Endothelial cell of umbilical vein (primary cell): ENCODE results near the gene PDX1. TPM values are rescaled to one million over a fixed set of nuclear protein-coding genes. Genes with fewer than 3 reads are reported as not detected.

Source experiments
- BruUV-seq: library from RNA; stranded (reverse); fragments of 400-500 nt; replicated peaks from 2 replicates; lab custom pipeline; 2021; lab: Mats Ljungman, UMichigan
- CTCF ChIA-PET: fragments of 300-600, 350-600 bp; sonication (Branson Sonifier 250); formaldehyde crosslinking; loops from one replicate; lab custom pipeline; 2021; ENCODE audit warnings: antibody characterized with exemption, inconsistent platforms; lab: Charles Lee
- POLR2A ChIA-PET: fragments of 300-600, 350-600 bp; sonication (Branson Sonifier 250); formaldehyde crosslinking; loops from one replicate; lab custom pipeline; 2021; ENCODE audit warnings: antibody characterized with exemption, inconsistent platforms; lab: Charles Lee
- DNase-seq: peaks from one replicate; pipeline ENCODE4 v3.0.0-alpha.2; 2011; ENCODE audit warnings: low read depth, low spot score
- FAIRE-seq: peaks from 2 replicates; lab custom pipeline; 2011; peaks lifted over from hg19 to GRCh38; lab: Jason Lieb, UNC
- H2AFZ ChIP-seq: 2 replicates; pipeline ENCODE4 v1.6.0; 2012; ENCODE audit warnings: low read depth, low read length, control low read depth, inconsistent platforms
- H3K27ac ChIP-seq: 2 replicates; pipeline ENCODE4 v1.5.1; 2011; ENCODE audit warnings: low read depth, mild to moderate bottlenecking, control low read depth, low read length, moderate library complexity; ENCODE audit not compliant: insufficient read depth
- H3K27me3 ChIP-seq, 2 experiments: 2 replicates each; pipeline versions ENCODE4 v1.6.0 to v1.6.1; 2011; ENCODE audit warnings: low read length in 2 of 2, mixed read lengths in 1 of 2; ENCODE audit not compliant: control insufficient read depth in 2 of 2, insufficient read depth in 2 of 2
- H3K36me3 ChIP-seq, 2 experiments: 2 replicates in 1 of 2; 3 replicates in 1 of 2; pipeline ENCODE4 v1.5.1; 2011; ENCODE audit warnings: low read length in 2 of 2, mild to moderate bottlenecking in 1 of 2, moderate library complexity in 1 of 2; ENCODE audit not compliant: control insufficient read depth in 2 of 2, insufficient read depth in 2 of 2; ENCODE audit errors: extremely low read depth in 1 of 2
- H3K4me1 ChIP-seq: 3 replicates; pipeline ENCODE4 v1.5.1; 2011; ENCODE audit warnings: mild to moderate bottlenecking, low read length; ENCODE audit not compliant: control insufficient read depth, insufficient read depth; ENCODE audit errors: extremely low read depth
- H3K4me2 ChIP-seq: 2 replicates; pipeline ENCODE4 v1.6.1; 2011; ENCODE audit warnings: low read length, control low read depth, mixed read lengths; ENCODE audit not compliant: insufficient read depth
- H3K4me3 ChIP-seq, 3 experiments: fragments of 200-600 bp in 1 of 3; sonication (generic), shearing (Covaris generic) in 1 of 3; replicated peaks in 1 of 3; 2 replicates each; pipeline ENCODE4 v1.5.1; 2011 to 2016; ENCODE audit warnings: control low read depth in 3 of 3, low read length in 3 of 3, mild to moderate bottlenecking in 2 of 3, inconsistent platforms in 1 of 3, low read depth in 1 of 3, moderate library complexity in 1 of 3; ENCODE audit not compliant: insufficient read depth in 1 of 3
- H3K79me2 ChIP-seq: 2 replicates; pipeline ENCODE4 v1.6.0; 2012; ENCODE audit warnings: low read length, inconsistent platforms; ENCODE audit not compliant: control insufficient read depth, insufficient read depth
- H3K9ac ChIP-seq: replicated peaks from 2 replicates; pipeline ENCODE3; 2011; ENCODE audit warnings: low read length, control low read depth; ENCODE audit not compliant: insufficient read depth; ENCODE audit errors: extremely low read depth
- H3K9me1 ChIP-seq: replicated peaks from 3 replicates; pipeline ENCODE4 v1.6.0; 2011; ENCODE audit warnings: mild to moderate bottlenecking, low read length; ENCODE audit not compliant: control insufficient read depth, insufficient read depth; ENCODE audit errors: extremely low read depth
- H3K9me3 ChIP-seq: replicated peaks from 2 replicates; pipeline ENCODE4 v1.5.1; 2012; ENCODE audit warnings: low read length, inconsistent platforms; ENCODE audit not compliant: control insufficient read depth, insufficient read depth
- H4K20me1 ChIP-seq: replicated peaks from 2 replicates; pipeline ENCODE3; 2011; ENCODE audit warnings: mild to moderate bottlenecking, low read length; ENCODE audit not compliant: control insufficient read depth, insufficient read depth; ENCODE audit errors: extremely low read depth
- CTCF ChIP-seq, 2 donors: IDR thresholded peaks; 1 replicate in 1 of 2; 2 replicates in 1 of 2; pipeline ENCODE4 v1.5.1; 2011; ENCODE audit warnings: low read length in 2 of 2, mild to moderate bottlenecking in 2 of 2, moderate library complexity in 2 of 2, control low read depth in 1 of 2, inconsistent platforms in 1 of 2, low read depth in 1 of 2; ENCODE audit not compliant: insufficient read depth in 1 of 2; ENCODE audit errors: extremely low read depth in 1 of 2
- EZH2 ChIP-seq: IDR thresholded peaks from 2 replicates; pipeline ENCODE4 v1.6.1; 2012; ENCODE audit warnings: borderline replicate concordance, low read depth, mild to moderate bottlenecking, moderate library complexity, low read length, inconsistent platforms; ENCODE audit not compliant: severe bottlenecking
- FOS ChIP-seq: IDR thresholded peaks from 2 replicates; pipeline ENCODE4 v1.6.1; 2011; ENCODE audit warnings: mild to moderate bottlenecking, low read length, moderate library complexity, borderline replicate concordance; ENCODE audit not compliant: insufficient read depth
- GATA2 ChIP-seq: IDR thresholded peaks from 2 replicates; pipeline ENCODE4 v1.7.0; 2011; ENCODE audit warnings: low read depth, mild to moderate bottlenecking, moderate library complexity, mixed read lengths, low read length; ENCODE audit not compliant: insufficient read length, insufficient read depth
- JUN ChIP-seq: IDR thresholded peaks from 2 replicates; pipeline ENCODE4 v1.6.1; 2011; ENCODE audit warnings: borderline replicate concordance, low read depth; ENCODE audit not compliant: insufficient read length, insufficient read depth
- MAX ChIP-seq: IDR thresholded peaks from 2 replicates; pipeline ENCODE4 v1.6.1; 2011; ENCODE audit not compliant: insufficient read depth, insufficient read length
- MYC ChIP-seq: IDR thresholded peaks from one replicate; pipeline ENCODE4 v1.6.1; 2011; ENCODE audit warnings: mild to moderate bottlenecking, low read depth, low read length
- POLR2A ChIP-seq: IDR thresholded peaks from 2 replicates; pipeline ENCODE4 v1.6.1; 2012; ENCODE audit warnings: low read depth, mild to moderate bottlenecking, control low read depth, low read length
- POLR2AphosphoS5 ChIP-seq: IDR thresholded peaks from 2 replicates; pipeline ENCODE4 v1.6.1; 2012; ENCODE audit warnings: low read depth, mild to moderate bottlenecking, control low read depth, low read length, moderate library complexity; ENCODE audit not compliant: insufficient read depth
- dilution Hi-C: fragments of 300-500 bp; cut with MboI; formaldehyde crosslinking; loops from one replicate; pipeline ENCODE4 v1.15.0; 2019; ENCODE audit warnings: low sequenced_read_pairs; ENCODE audit not compliant: extremely low pct_ligation_motif_present
- intact Hi-C: fragments of 100-400 bp; cut with micrococcal nuclease; formaldehyde crosslinking; loops from one replicate; pipeline ENCODE4 v1.10.0; 2022
- polyA plus RNA-seq, 4 experiments: library from polyadenylated mRNA; depleted of rRNA in 3 of 4; stranded (reverse) in 3 of 4; unstranded in 1 of 4; fragments of >200 nt; gene quantifications; 2 replicates each; pipeline versions ENCODE4 v1.2.1 to v1.2.3, GENCODE V29; 2011 to 2012; ENCODE audit warnings: missing spikeins in 1 of 4
- total RNA-seq: library from RNA; stranded (reverse); gene quantifications from 2 replicates; pipeline ENCODE4 v1.2.3, GENCODE V29; 2021

PDX1 gene
- total and polyA plus RNA-seq, 2 donors (not counting 3 experiments of a cell fraction or from before 2014, with no cell fraction given): not detected

GRCh38 chr13:27909378-27909777, 10.4 kb upstream of the PDX1 start:
- ChIA-PET CTCF (no interaction called here), POLR2A (no interaction called here)
- H3K9me1 ChIP-seq: no peaks in the 10 kb centered on the region
- dilution Hi-C loops: no loop called here
- no peaks in the 10 kb centered on the region for H4K20me1 ChIP-seq
- no peaks in the 10 kb centered on the region for H3K9me3 ChIP-seq
- no peaks in the 10 kb centered on the region for H3K4me1 ChIP-seq
- H3K9ac ChIP-seq: no peak overlapping the region
- no peaks in the 10 kb centered on the region for H3K79me2 ChIP-seq
- intact Hi-C loops: no loop called here
- TF ChIP-seq POLR2A (no peak), GATA2 (no peak), EZH2 (no peak), POLR2AphosphoS5 (no peak), CTCF (IDR thresholded peaks at IDR 0.05; ENCODE audit: extremely low read depth in 1 of 2, insufficient read depth in 1 of 2, low read depth in 1 of 2, low read length in 2 of 2) (no peak), MYC (no peak), MAX (no peak), FOS (no peak), JUN (no peak)
- H3K27me3 ChIP-seq: peaks cover 13 to 22% of the 10 kb centered on the region in 2 experiments
- FAIRE-seq (no peak), DNase-seq (no peak)
- BruUV-seq: no TSS peak
- H3K4me2 ChIP-seq: no peak overlapping the region
- no peaks in the 10 kb centered on the region for H3K36me3 ChIP-seq
- no peak overlapping the region for H3K27ac ChIP-seq
- no peak overlapping the region for H2AFZ ChIP-seq
- H3K4me3 ChIP-seq: no peak overlapping the region
